Activated T-helper 1 cell treated with anti-CD3 and anti-CD28 coated beads, Interleukin-12 subunit alpha, Interleukin-12 subunit beta, Interleukin-2, Interleukin-4 antibody, amounts not matched to agents 30 ng/mL and 10 ng/mL and 1 ng/mL, durations not matched to agents 14 hours and 24 hours and 36 hours (primary cell): Measurements from ENCODE around the gene RIMS1. TPM values are rescaled to one million over a fixed set of nuclear protein-coding genes. Genes with fewer than 3 reads are reported as not detected.
"Not testable (repeated sequence)": the region's sequence is repeated elsewhere in the genome, so short reads cannot be mapped to it uniquely, and the experiment has no call there.

Source experiments
- DNase-seq: peaks from one replicate; pipeline ENCODE4 v3.0.0; 2021; ENCODE audit warnings: low spot score
- H3K27ac Mint-ChIP-seq: one replicate; pipeline ENCODE4 v1.8.0; 2021; ENCODE audit warnings: mild to moderate bottlenecking, mixed read lengths
- H3K27me3 Mint-ChIP-seq: one replicate; pipeline ENCODE4 v1.8.0; 2022; ENCODE audit warnings: mild to moderate bottlenecking, moderate library complexity, mixed read lengths; ENCODE audit not compliant: insufficient read depth
- H3K36me3 Mint-ChIP-seq: one replicate; pipeline ENCODE4 v1.8.0; 2021; ENCODE audit warnings: low read depth, mixed read lengths
- H3K4me1 Mint-ChIP-seq: one replicate; pipeline ENCODE4 v1.8.0; 2021; ENCODE audit warnings: low read depth, mixed read lengths
- H3K4me3 Mint-ChIP-seq: one replicate; pipeline ENCODE4 v1.8.0; 2021; ENCODE audit warnings: mild to moderate bottlenecking, moderate library complexity, mixed read lengths
- H3K9me3 Mint-ChIP-seq: one replicate; pipeline ENCODE4 v1.8.0; 2021; ENCODE audit warnings: mixed read lengths
- intact Hi-C: fragments of 100-400 bp; cut with micrococcal nuclease; formaldehyde crosslinking; loops from one replicate; pipeline ENCODE4 v1.15.1; 2024
- total RNA-seq: library from RNA; stranded (reverse); gene quantifications from 2 replicates; pipeline ENCODE4 v1.2.3, GENCODE V29; 2022

Gene RIMS1
- total RNA-seq, 1 donor from 2014 or later = not detected

GRCh38 chr6:72282201-72282600, 395.9 kb downstream of the RIMS1 start:
- Mint-ChIP-seq H3K4me3 (no peak overlapping the region), H3K27ac (no peak overlapping the region)
- intact Hi-C loops = no loop called here

DNA sequence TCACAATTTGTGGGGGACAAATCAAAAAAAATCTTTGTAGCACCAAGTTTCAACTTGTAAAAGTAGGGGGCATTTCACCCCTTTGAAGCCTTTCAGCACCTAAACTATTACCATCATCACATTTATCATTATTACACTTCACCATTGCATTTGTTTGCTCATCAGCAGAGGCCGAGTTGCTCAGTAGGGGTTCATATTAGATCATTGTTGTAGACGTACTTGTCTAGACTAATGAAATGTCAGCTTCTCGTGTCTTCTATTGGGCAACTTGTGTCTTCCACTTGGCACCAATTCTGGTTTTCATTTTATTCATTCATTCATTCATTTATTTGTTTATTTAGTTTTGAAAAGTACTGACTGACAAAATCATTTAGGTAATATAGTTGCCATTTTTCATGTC, 397.2 kb downstream of the RIMS1 start:
- H3K4me1 Mint-ChIP-seq = no peaks in the 10 kb centered on the region
- H3K27ac Mint-ChIP-seq = no peak overlapping the region
- no peaks in the 10 kb centered on the region for H3K27me3 Mint-ChIP-seq
- no peaks in the 10 kb centered on the region for H3K9me3 Mint-ChIP-seq
- H3K4me3 Mint-ChIP-seq = no peak overlapping the region
- intact Hi-C loops = no loop called here
- no peaks in the 10 kb centered on the region for H3K36me3 Mint-ChIP-seq
- no peak for DNase-seq

More at GRCh38 chr6:72282201-72282600, 395.9 kb downstream of the RIMS1 start:
- H3K36me3 Mint-ChIP-seq = no peaks in the 10 kb centered on the region
- no peaks in the 10 kb centered on the region for H3K4me1 Mint-ChIP-seq
- no peaks in the 10 kb centered on the region for H3K27me3 Mint-ChIP-seq
- no peak for DNase-seq
- no peaks in the 10 kb centered on the region for H3K9me3 Mint-ChIP-seq

DNA sequence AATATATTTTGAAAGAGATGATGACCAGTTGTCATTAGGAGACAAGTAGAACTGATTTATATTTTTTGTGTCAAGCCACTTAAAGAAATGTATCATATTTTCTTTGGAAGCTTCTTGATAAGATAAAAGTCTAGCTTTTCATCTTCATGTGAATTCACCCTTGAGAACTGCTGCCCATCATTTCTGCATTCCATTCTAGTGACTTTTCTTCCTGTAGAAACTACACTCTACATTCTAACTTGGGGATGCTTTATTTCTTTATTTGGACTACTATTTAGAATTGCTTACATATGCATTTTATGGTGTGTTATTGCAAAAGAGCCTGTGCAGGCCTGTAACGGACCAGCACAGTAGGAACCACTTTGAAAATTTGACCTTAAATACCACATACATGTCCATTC, 400.6 kb downstream of the RIMS1 start:
- no peaks in the 10 kb centered on the region for H3K27me3 Mint-ChIP-seq

GRCh38 chr6:72287801-72288200, 401.5 kb downstream of the RIMS1 start:
- intact Hi-C loops = no loop called here
- Mint-ChIP-seq H3K4me1 (no peaks in the 10 kb centered on the region), H3K9me3 (no peaks in the 10 kb centered on the region), H3K27ac (no peak overlapping the region), H3K36me3 (no peaks in the 10 kb centered on the region), H3K27me3 (no peaks in the 10 kb centered on the region), H3K4me3 (no peak overlapping the region)
- no peak for DNase-seq

More for the DNA sequence above, 400.6 kb downstream of the RIMS1 start:
- intact Hi-C loops = no loop called here
- Mint-ChIP-seq H3K4me1 (no peaks in the 10 kb centered on the region), H3K36me3 (no peaks in the 10 kb centered on the region), H3K4me3 (no peak overlapping the region), H3K9me3 (no peaks in the 10 kb centered on the region), H3K27ac (no peak overlapping the region)
- DNase-seq = no peak

GRCh38 chr6:72288592-72288991, 402.2 kb downstream of the RIMS1 start:
- H3K4me3 Mint-ChIP-seq = no peak overlapping the region
- H3K36me3 Mint-ChIP-seq = no peaks in the 10 kb centered on the region
- H3K4me1 Mint-ChIP-seq = no peaks in the 10 kb centered on the region
- intact Hi-C loops = no loop called here
- no peaks in the 10 kb centered on the region for H3K9me3 Mint-ChIP-seq
- no peaks in the 10 kb centered on the region for H3K27me3 Mint-ChIP-seq
- H3K27ac Mint-ChIP-seq = no peak overlapping the region
- no peak for DNase-seq

- H3K9me3 Mint-ChIP-seq = no peaks in the 10 kb centered on the region
- no peak overlapping the region for H3K27ac Mint-ChIP-seq
- H3K27me3 Mint-ChIP-seq = no peaks in the 10 kb centered on the region
- no peak for DNase-seq
- no peaks in the 10 kb centered on the region for H3K4me1 Mint-ChIP-seq
- H3K4me3 Mint-ChIP-seq = no peak overlapping the region
- H3K36me3 Mint-ChIP-seq = no peaks in the 10 kb centered on the region
- intact Hi-C loops = no loop called here
Measured at GRCh38 chr6:72290620-72291019, 404.3 kb downstream of the RIMS1 start.

GRCh38 chr6:72296375-72296774, 410.0 kb downstream of the RIMS1 start:
- intact Hi-C loops = no loop called here
- no peaks in the 10 kb centered on the region for H3K36me3 Mint-ChIP-seq
- no peak for DNase-seq

DNA sequence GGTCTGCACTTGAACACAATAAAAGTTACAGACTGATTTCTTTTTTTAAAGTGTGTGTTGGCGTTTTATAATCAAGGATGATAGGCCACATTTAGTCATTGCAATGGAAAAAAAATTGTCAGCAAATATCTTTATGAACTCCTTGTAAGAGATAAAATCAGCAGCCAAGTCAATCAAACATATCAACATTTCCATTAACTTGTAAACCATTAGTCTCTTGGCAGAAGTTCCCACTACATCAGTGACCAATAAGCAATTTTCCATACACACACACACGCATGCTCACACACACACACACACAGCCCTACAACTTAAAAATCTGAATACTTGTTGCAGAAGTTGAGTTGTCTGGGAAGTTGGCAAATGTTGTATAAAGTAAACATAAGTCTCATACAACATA, 419.6 kb downstream of the RIMS1 start:
- Mint-ChIP-seq H3K4me1 (no peaks in the 10 kb centered on the region), H3K9me3 (no peaks in the 10 kb centered on the region), H3K27ac (no peak overlapping the region), H3K4me3 (no peak overlapping the region), H3K27me3 (no peaks in the 10 kb centered on the region), H3K36me3 (no peaks in the 10 kb centered on the region)
- no peak for DNase-seq
- intact Hi-C loops = no loop called here

More at GRCh38 chr6:72296375-72296774, 410.0 kb downstream of the RIMS1 start:
- Mint-ChIP-seq H3K4me1 (no peaks in the 10 kb centered on the region), H3K4me3 (no peak overlapping the region), H3K27me3 (peaks cover 3% of the 10 kb centered on the region), H3K9me3 (no peaks in the 10 kb centered on the region), H3K27ac (no peak overlapping the region)

DNA sequence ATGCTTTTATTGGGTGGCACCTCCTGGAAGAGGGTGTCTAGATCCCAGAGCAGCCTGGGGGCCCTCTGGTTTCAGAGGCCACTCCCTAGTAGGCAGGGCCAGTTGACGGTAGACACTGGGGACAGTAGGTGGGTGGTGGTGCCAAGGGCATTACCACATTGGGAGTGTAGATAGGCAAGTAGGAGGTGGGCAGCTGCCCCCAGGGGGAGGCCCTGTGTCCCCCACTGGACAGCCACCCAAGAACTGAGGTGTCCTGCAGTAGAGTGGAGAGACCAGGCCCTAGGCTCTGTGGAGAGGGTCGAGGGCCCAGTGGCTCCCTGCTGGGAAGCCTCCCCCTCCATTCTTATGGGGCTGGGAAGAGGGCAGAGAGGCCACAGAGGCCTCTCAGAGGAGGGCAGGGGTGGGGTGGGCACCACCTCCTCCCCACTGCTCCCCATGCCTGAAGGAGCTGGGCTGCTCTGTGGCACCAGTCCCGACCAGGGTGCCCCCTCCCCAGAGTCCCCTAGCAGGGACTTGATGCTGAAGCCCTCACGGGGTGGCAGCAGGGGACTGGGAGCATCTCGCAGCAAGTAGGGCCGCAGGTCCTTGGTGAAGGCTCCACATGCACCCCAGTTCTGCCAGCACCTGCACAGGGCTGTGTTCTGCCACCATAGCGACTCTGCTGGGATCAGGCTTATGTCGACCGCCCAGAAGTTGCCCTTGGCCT, 430.5 kb downstream of the RIMS1 start:
- no peaks in the 10 kb centered on the region for H3K27me3 Mint-ChIP-seq
- no peak overlapping the region for H3K27ac Mint-ChIP-seq
- no peaks in the 10 kb centered on the region for H3K9me3 Mint-ChIP-seq
- H3K36me3 Mint-ChIP-seq = no peaks in the 10 kb centered on the region
- intact Hi-C loops = no loop called here
- no peak overlapping the region for H3K4me3 Mint-ChIP-seq
- no peak for DNase-seq
- H3K4me1 Mint-ChIP-seq = no peaks in the 10 kb centered on the region

- no peak for DNase-seq
- Mint-ChIP-seq H3K9me3 (no peaks in the 10 kb centered on the region), H3K27ac (no peak overlapping the region), H3K4me3 (no peak overlapping the region), H3K27me3 (no peaks in the 10 kb centered on the region), H3K4me1 (no peaks in the 10 kb centered on the region), H3K36me3 (no peaks in the 10 kb centered on the region)
- intact Hi-C loops = no loop called here
Measured at GRCh38 chr6:72321788-72322187, 435.4 kb downstream of the RIMS1 start.

DNA sequence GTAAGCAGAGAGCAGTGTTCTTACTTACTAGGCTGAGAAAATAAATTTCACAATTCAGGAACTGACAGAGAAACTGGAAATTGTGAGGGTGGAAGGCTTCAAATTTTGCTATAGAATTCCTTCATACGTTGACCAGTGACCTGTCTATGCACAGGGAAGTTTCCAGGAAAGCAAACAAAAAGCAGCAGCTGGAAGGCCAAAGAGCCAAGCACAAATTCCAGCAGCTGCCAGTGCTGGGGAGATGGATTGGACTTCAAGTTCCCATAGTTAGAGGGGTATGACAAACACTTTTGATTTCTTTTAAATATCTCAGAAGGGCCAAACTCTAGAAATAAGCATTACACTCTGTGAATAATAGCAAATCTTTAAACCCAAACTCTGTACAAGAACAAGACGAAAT, 436.4 kb downstream of the RIMS1 start:
- Mint-ChIP-seq H3K9me3 (no peaks in the 10 kb centered on the region), H3K27ac (no peak overlapping the region), H3K4me3 (no peak overlapping the region), H3K36me3 (no peaks in the 10 kb centered on the region), H3K4me1 (no peaks in the 10 kb centered on the region), H3K27me3 (no peaks in the 10 kb centered on the region)
- intact Hi-C loops = no loop called here
- no peak for DNase-seq

DNA sequence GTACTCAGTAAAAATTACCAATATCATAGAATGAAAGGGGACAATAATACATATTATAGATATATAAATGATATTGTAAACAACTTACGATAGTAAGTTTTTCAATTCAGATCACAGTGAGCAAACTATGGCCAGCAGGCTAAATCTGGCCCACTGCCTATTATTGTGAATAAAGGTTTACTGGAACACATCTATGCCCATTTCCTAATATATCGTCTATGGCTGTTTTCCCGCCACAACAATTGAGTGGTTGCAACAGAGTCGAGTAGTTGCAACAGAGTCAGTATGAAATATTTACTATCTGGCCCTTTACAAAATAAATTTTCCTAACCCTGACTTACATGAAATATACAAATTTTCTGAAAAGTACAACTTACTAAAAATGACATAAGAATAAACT, 438.2 kb downstream of the RIMS1 start:
- H3K36me3 Mint-ChIP-seq = no peaks in the 10 kb centered on the region
- H3K27ac Mint-ChIP-seq = no peak overlapping the region
- H3K4me3 Mint-ChIP-seq = no peak overlapping the region
- H3K27me3 Mint-ChIP-seq = no peaks in the 10 kb centered on the region
- intact Hi-C loops = no loop called here
- H3K9me3 Mint-ChIP-seq = no peaks in the 10 kb centered on the region
- no peaks in the 10 kb centered on the region for H3K4me1 Mint-ChIP-seq
- no peak for DNase-seq

GRCh38 chr6:72328775-72329174, 442.4 kb downstream of the RIMS1 start:
- no peaks in the 10 kb centered on the region for H3K27me3 Mint-ChIP-seq
- H3K36me3 Mint-ChIP-seq = no peaks in the 10 kb centered on the region
- H3K27ac Mint-ChIP-seq = no peak overlapping the region
- intact Hi-C loops = no loop called here
- no peak overlapping the region for H3K4me3 Mint-ChIP-seq
- no peaks in the 10 kb centered on the region for H3K4me1 Mint-ChIP-seq
- DNase-seq = no peak
- no peaks in the 10 kb centered on the region for H3K9me3 Mint-ChIP-seq

DNA sequence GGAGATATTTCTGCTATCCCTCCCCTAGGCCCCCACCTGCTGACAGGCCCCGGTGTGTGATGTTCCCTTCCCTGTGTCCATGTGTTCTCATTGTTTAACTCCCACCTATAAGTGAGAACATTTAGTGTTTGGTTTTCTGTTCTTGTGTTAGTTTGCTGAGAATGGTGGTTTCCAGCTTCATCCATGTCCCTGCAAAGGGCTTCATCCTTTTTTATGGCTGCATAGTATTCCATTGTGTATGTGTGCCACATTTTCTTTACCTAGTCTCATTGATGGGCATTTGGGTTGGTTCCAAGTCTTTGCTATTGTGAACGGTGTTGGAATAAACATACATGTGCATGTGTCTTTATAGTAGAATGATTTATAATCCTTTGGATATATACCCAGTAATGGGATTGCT, 448.9 kb downstream of the RIMS1 start:
- intact Hi-C loops, H3K4me1 Mint-ChIP-seq, H3K9me3 Mint-ChIP-seq, DNase-seq, H3K4me3 Mint-ChIP-seq, H3K36me3 Mint-ChIP-seq, H3K27me3 Mint-ChIP-seq, H3K27ac Mint-ChIP-seq: not testable (repeated sequence)
